8988T (cell line): ENCODE measurements around the gene M1AP.

Experiments used
- DNase-seq: peaks from one replicate; pipeline ENCODE4 v3.0.0; 2011

M1AP gene

DNA sequence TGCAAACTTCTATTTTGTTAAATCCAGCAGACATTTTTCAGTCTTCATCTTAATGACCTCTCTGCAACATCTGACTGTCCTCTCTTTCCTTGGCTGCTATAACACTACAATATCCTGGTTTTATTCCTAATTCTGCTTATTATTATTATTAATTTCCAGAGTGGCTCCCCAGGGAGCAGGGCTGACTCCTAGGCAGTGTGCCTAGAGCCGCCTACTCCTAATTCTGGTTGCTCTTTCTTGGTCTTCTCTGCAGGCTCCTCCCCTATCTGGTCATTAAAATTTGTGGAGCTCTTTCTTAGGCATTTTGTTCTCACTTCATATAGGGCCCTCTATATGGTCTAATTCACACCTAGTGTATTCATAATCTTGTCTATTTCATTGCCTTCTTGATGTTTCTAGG lies 105.2 kb downstream of the M1AP start:
- no peak for DNase-seq

DNA sequence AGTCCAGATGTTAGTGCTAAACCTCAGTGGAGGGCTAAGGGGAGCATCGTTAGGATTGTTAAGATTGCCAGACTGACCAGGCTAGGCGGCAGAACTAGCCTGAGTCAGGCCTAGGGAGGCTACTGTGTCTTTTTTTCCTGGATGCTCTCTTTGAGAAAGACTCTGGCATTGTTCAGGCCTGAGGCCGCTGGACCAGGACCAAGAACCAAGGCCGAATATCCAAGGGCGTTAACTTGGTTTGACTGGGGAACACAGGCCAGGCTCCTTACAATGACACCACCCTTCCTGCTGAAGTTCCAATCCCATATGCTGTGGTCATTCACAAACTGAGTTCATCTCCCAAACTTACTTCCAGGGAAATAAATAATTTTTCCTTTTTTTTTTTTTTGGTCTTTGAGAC lies 107.8 kb downstream of the M1AP start:
- DNase-seq, result no peak

DNA sequence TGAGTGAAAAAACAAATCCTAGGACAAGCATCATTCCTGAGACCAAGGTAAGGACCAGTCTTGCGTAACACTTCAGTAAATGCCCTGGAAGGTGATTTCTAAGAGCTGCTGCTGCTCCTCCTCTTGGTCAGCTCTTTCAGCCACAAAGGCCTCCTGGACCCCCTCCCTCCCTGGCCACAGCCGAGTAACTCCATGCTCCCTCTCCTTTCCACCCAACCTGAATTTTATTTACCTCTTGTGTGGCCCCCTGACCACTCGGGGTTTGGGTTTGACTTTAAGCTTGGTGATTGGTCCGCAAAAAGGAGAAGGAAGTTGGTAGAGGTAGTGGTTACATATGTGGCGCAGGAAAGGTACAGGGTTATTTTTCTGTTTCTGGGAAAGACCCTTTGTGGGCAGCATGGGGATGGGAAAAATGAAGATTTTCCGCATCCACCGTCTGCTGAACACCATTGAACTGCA lies 109.2 kb downstream of the M1AP start:
- DNase-seq, result no peak

DNA sequence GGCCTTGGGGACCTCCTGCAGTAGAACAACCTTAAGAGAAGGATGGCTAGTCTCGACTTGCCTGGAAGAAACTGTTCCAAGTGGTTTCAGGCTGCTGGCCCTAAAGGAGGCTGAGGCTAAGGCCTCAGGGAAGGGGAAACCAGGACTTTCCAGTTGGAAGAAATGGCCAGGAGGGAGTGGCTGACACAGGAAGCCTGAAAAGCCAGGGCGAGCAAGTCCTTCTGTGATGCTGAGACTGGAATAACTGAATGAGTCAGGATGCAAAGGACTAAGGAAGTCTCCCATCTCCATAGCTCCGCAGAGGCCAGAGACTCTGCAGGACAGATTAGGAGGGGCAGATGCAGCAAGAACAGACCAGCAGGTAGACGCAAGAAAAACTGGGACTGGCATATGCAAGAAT lies 111.0 kb downstream of the M1AP start:
- no peak for DNase-seq

DNA sequence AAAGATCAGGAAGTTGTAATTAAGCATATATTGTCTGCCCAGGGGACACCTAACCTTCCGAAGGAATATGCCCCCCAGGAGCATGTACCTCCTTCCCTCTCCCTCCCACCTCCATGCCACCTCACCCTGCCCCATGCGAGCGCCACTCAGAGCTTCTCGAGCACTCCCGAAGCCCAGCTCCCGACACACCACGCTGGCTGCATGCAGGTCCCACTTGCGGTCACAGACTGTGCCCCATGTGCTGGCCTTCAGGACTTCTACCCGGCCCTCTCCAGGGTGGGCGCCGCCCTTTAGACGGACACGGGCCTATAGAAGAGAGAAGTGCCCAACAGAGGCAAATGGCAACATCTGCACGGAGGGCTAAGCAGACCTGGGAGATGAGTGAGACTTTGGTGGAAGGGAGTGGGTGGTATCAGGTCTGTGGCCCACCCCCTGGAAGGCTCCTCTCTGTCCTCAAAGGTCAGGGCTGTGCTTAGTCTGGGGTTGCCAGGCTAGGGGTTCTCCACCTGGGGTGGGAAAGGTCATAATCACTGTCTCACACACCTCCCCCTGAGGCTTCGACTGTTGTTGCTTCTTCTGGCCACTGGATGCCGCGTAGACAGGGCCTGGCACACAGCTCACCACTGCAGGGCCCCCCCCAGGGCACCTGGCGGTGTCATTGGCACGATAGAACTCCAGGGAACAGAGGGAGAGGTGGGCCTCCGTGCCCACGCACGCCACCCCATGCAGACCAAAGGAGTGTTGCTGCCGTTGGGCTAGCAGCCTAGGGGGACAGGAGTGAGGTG lies 111.8 kb downstream of the M1AP start:
- DNase-seq, result no peak

DNA sequence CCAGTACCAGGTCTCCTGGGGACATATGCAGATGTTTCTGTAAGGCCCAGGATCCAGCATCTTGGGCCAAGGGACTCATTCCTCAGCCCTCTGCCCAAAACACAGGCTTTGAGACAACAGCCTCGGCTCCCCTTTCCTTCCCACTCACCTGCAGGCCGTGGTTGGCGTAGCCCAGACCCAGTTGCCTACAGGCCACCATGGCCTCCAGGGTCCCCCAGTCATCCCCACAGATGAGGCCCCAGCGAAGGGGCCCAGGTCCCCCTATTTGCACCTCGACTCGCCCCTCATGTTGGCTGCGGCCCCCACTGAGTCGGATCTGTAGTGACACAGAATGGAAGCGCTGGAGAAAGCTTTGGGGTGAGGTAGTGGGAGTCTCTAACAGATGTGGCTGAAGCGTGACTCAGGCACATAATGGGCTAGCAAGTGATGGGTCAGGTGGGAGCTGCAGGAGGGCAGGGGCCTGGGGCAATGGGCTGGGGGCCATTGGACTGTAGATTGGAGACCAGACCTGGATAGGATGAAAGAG lies 112.6 kb downstream of the M1AP start:
- no peak for DNase-seq

DNA sequence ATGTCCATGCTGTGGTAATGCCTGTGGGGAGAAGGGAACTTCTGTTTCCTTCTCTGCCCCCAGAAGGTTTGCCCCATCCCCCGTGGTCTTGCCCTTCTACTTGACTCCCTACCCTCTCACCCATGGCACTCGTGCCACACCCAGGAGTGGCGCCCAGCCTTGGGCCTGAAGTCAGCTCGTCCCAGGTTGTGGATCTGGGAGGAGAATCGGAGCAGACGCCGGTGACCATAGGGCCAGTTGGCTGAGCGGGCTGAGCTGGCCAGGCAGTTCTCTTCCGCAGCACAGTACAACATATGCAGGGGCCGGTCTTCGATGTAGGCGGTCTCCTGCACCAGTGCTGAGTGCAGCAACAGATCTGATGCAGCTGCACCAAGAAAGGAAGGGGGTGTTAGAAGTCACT lies 113.7 kb downstream of the M1AP start:
- DNase-seq, result no peak

DNA sequence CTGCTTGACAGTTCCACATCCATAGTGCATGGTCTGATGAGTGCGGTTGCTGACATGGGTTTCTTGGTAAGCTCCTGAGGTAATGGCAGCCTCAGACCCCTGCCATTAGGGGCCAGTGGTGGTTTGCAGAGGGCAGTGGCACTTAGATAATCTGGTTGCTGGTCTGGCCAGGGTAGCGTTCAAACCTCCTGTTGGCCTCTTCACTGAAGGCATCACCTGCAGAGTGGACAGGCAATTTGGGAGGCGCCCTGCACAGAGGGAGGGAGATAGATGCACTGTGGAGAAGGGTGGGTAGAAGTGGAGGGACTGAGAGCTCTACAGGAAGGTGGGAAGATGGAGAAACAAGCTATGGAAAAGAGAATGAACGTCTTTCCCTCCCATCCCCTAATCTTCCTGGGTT lies 114.7 kb downstream of the M1AP start:
- no peak for DNase-seq

DNA sequence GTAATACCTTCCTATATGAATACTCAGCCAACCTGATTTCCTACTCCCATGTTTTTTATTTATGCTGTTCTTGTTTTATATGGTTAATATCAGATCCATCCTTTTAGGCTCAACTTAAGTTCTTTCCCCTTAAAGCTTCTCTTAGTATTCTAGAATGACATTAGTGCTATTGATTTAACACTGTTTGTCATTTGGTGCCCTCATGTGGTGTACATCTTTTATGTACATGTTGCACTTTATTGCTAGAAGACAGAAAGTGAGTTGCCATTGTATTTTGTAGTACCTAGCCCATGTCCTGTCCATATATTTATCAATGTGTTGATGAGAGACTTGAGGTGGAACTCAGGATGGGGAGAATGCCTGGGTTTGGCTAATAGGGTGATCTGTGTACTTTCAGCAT lies 115.9 kb downstream of the M1AP start:
- DNase-seq, result no peak

DNA sequence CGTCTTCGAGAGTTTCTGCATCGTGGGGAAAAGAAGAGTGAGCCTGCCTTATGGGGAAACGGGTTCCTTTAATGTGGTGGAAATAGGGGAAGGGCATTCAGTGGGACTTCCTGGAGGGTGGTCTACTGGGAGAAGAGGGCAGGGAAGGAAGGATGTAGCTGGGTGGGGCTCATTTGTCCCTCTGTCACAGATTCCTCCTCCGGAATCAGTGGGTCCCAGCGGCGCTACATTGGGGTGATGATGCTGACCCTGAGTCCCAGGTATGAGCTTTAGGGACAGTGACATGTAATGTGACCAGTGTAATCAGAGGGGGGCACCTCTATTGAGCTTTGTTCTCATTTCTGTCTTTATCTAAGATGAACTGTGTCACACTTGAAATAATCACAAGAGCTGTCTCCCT lies 116.5 kb downstream of the M1AP start:
- DNase-seq, result no peak

DNA sequence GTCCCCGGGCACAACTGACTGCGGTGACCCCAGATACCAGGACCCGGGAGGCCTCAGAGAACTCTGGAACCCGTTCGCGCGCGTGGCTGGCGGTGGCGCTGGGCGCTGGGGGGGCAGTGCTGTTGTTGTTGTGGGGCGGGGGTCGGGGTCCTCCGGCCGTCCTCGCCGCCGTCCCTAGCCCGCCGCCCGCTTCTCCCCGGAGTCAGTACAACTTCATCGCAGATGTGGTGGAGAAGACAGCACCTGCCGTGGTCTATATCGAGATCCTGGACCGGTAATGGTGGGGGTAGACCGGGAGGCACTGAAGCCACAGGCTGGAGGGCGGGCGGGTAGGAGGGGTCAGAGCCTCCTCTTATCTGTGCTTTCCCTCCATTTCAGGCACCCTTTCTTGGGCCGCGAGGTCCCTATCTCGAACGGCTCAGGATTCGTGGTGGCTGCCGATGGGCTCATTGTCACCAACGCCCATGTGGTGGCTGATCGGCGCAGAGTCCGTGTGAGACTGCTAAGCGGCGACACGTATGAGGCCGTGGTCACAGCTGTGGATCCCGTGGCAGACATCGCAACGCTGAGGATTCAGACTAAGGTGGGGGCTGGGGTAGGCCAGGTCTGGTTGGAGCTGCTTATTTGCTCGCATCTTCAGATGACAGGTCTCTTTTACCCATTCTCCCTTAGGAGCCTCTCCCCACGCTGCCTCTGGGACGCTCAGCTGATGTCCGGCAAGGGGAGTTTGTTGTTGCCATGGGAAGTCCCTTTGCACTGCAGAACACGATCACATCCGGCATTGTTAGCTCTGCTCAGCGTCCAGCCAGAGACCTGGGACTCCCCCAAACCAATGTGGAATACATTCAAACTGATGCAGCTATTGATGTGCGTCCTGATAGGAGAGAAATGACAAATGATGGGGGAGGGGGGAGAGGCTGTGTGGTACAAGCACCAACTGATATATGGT lies 117.6 kb downstream of the M1AP start:
- peak; percentile 61 for DNase-seq

DNA sequence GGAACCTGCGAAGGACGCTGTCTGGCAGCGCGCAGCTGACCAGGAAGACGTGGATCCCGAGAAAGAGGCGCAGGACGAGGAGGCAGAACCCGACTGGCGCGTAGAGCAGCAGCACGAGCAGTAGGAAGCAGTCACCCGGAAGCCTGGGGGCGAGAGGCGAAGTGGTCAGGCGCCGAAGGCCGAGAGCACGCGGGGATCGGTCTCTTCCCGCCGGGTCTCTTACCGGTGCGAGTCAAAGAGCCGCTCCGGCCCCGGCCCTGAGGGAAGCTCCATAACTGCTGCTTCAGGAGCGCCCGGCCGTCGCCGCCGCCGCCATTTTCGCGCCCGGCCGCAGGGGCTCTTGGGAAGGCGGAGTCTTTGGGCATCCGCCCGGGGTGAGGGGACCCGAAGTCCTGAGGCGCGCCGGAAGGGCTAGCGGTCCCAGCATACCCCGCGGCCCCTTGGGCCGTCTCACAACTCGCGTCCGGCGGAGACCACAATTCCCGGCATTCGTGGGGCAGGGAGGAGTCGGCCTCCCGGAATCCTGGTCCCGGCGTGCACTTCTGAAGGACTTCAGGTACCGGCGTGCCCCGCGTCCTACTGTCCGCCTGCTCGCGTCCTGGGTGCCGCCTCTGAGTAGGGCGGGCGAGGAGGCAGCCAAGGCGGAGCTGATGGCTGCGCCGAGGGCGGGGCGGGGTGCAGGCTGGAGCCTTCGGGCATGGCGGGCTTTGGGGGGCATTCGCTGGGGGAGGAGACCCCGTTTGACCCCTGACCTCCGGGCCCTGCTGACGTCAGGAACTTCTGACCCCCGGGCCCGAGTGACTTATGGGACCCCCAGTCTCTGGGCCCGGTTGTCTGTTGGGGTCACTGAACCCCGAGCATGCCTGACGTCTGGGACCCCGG lies 118.5 kb downstream of the M1AP start, which contains the start of the genes AUP1 and HTRA2:
AUP1 (minus strand) TSS at position 350 of the 882 bp plus-strand sequence; CDS start at position 273, 77 bp downstream.
HTRA2 (plus strand) TSS at position 577 of the 882 bp plus-strand sequence; CDS start at position 651, 74 bp downstream.
- peak; percentile 99 for DNase-seq

DNA sequence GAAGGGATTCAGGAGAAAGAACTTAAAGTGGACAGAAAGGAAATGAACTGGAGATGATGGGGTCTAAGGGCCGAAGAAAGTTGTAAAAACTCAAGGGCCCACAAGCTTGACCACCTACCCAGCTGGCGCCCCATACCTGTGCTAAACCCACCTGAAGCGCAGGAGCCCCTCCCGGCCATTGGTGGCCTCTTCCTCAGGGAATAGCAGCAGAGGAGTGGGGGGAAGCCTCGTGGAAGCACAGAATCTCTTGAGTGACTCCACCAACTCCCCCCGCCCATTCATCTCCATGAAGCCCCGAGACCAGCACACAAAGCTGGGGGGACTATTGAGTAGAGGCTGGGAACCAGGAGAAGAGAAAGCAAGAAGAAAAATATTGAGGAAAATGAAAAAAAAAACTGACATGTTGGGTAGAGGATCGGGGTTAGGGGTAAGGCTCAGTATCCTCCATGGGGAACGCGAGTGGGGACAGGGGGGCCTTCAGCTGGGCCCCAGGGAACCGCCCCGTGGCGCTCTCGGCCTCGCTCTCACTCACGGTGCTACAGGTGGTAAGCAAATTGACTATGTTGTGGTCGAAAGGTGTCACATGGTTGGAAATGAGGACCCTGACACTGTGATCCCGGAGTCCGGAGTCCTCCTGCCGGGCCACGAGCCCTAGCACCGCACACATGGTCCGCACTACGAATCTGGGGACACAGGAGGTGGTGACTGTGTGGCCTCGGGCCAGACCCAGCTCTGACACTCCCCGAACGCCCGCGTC lies 119.4 kb downstream of the M1AP start:
- DNase-seq, result no peak

DNA sequence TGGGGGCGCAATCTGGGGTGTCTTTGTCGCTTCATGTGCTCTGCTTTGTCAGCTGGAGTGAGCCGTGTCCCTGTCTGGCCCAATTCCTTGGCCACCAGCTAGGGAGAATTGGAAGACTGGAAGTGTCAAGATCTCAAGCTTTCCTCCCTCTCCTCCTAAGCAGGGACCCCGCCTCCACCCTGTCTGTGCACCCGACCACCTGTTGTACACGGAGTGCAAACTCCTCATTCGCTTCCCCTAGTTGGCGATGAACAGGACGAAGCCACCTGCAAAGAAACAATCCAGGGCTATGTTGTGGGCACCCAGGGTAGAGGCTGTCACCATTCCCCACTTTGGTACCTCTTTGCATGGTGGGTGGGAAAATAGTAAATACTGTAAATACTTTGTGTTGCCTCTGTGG lies 120.4 kb downstream of the M1AP start:
- no peak for DNase-seq

DNA sequence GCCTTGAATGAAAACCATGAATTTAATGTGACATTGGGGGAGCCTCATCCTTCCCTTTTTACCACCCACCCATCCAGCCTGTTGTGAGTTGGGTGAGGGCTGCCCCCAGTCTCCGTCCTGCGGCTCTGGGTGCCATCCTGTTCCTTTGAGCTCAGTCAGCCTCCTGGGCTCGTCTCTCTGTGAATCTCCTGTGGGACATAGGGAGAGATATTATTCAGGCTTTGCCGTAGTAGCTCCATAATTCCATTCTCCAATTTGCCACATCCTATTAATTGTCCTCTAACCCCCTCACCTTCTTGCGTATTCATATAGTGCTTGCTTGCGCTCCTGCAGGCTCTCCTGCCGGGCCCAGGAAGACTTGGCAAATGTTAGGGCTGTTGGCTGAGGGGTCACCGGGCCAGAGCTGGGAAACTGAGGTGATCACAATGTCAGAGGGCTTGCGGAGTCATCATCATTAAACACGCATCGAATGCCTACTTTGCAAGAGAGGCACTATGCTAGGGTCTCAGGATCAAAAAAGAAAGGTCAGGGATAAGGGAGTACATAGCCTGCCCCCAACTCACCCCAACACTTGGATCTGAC lies 121.4 kb downstream of the M1AP start:
- no peak for DNase-seq

DNA sequence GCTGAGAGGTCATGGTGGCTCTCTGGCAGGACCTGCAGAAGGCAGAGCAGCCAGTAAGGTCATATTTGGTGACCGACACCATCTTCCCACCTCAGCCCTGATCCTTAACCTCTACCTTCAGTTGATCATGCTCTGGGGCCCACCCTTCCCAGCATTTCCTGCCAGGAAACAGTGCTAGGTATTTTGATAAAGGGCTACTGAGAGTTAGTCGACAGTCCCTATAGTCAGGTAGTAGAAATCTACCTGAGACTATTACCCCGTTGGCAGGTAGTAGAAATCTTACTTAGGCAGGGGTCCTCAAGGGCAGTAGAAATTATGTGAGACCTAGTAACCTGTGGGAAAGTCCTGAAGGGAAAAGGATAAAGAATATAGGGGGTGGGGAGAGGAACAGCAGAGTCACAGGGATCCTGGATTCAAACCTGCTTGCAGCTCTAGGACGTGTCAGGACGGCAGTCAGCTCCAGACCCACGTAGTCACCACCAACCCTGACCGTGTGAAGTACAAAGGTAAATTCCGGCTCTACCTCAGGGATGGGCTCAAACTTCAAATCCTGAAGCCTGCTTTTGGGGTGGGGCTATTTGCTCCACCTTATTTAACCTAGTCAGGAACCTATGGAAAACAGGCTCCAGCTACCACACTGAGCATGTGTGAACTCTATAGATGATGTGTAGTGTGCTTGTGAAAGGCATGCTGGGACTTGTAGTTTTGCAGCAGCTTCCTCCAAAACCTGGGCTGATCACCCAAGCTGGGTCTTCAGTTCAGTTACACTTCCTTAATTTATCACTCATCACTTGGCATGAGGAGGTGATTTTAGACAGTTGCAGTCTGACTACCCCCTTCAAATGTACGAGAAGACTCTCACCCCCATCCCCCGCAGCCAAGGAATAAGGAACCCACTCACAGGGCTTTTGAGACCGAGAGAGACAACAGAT lies 122.1 kb downstream of the M1AP start, which contains the start of gene DQX1:
DQX1 (minus strand) TSS at position 515 of the 932 bp plus-strand sequence; CDS start at position 13, 502 bp downstream.
- peak; percentile 75 for DNase-seq

DNA sequence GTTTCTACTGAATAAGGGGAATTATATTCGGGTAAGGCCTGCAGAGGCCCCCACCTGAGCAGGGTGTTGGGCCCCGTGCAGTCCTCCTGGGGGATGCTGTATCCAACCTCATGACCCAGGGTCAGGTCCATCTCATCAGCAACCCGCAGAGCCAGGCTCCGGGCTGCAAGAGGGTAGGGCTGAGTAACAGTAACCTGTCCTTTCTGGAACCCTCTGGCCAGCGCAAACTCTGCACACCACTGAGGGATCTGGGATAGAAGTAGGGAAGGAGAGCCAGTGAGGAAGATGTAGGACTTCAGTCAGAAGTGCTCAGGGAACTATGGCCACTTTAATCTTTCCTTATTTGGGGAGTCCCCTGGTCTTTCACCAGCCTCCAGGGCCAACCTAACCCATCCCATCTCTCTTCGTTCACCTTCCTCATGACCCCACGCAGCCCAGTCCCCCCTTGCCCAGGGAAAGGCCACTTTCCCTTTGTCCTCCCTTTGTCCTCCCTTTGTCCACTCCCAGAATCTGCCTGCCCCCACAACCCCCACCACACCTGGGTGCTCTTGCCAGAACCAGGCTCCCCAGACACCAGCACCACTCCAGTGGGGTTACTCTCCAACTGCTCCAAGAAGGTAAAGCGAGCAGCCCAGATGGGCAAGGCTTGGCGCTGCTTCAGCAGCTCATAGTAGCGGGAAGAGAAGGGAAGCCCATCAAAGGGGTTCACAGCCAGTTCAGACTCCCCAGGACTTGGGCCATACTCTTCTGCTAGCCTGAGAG lies 123.0 kb downstream of the M1AP start:
- no peak for DNase-seq

DNA sequence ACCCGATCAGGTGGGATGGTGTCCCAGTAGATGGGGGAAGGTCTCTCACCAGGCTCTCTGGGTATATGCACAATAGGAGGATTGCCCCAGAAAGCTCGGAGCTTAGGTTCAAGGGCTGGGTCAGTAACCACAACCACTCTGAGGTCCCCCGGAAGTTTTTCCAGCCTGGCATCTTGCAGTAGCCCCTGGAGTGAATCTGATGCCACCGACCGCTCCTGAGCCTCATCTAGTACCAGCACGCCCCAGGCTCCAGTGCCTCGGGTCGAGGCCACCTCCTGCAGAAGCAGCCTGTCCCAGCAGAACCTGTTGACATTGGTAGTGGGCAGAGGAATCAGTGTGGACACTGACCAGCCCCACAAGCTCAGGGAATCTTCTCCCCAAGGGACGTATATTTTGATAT lies 124.1 kb downstream of the M1AP start:
- no peak for DNase-seq

DNA sequence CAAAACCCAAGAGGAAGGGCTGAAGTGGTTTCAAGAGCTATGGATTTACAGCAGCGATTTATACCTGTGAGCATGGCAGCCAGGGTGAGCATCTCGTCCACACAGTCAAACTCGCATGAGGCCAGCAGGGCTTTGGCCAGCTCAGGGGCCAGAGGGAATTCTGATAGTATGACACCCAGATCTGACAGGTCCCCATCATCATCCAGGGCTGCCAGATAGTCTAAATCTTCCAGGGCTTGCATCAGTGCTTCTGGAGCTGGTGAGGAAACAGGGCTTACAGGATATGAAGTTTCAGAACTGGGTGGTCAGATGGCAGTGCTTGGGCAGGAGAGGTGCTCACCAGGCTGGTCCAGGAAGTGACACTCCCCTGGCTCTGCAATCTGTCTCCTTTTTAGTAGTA lies 125.6 kb downstream of the M1AP start:
- DNase-seq, result no peak
